GM12878 (cell line): ENCODE measurements around the gene PRUNE2. TPM values are rescaled to one million over a fixed set of nuclear protein-coding genes. Genes with fewer than 3 reads are reported as not detected.

Experiments
- ATAC-seq: fragments of 200-7000 bp; cut with Tn5 transposase; 3 replicates; pipeline ENCODE4 v1.9.1; 2020; ENCODE audit warnings: mild to moderate bottlenecking, moderate library complexity
- BruUV-seq: library from RNA; stranded (reverse); fragments of 400-500 nt; replicated peaks from 2 replicates; lab custom pipeline; 2021; lab: Mats Ljungman, UMichigan
- CTCF ChIA-PET: fragments of 300-600 bp; sonication (Branson Sonifier 250); formaldehyde crosslinking; extraction: SDS; loops from one replicate; lab custom pipeline; 2021; ENCODE audit warnings: inconsistent platforms; lab: Yijun Ruan, JAX
- POLR2A ChIA-PET: fragments of 350-600 bp; formaldehyde crosslinking; extraction: SDS; loops from one replicate; lab custom pipeline; 2021; ENCODE audit warnings: inconsistent platforms; lab: Charles Lee
- RAD21 ChIA-PET: fragments of 300-600 bp; sonication (Branson Sonifier 250); formaldehyde crosslinking; loops from one replicate; lab custom pipeline; 2023; ENCODE audit warnings: antibody characterized with exemption; ENCODE audit not compliant: unreplicated experiment; lab: Charles Lee
- SMC1A ChIA-PET: fragments of 300-600 bp; sonication (Branson Sonifier 250); formaldehyde crosslinking; loops from one replicate; lab custom pipeline; 2023; ENCODE audit not compliant: unreplicated experiment, uncharacterized antibody; lab: Charles Lee
- DNase-seq: peaks from one replicate; pipeline ENCODE4 v3.0.0-alpha.2; 2011; ENCODE audit warnings: low read depth, low spot score
- FAIRE-seq: peaks from 3 replicates; lab custom pipeline; 2011; peaks lifted over from hg19 to GRCh38; lab: Jason Lieb, UNC
- H2AFZ ChIP-seq: 2 replicates; pipeline ENCODE4 v1.6.0; 2011; ENCODE audit warnings: low read depth, low read length, control low read depth; ENCODE audit not compliant: control insufficient read depth
- H3K27ac ChIP-seq: 2 replicates; pipeline ENCODE4 v1.5.1; 2011; ENCODE audit warnings: control low read depth; ENCODE audit not compliant: control insufficient read depth, insufficient read depth
- H3K27me3 ChIP-seq, 2 experiments: replicated peaks in 1 of 2; 2 replicates each; pipeline versions ENCODE4 v1.6.0 to v1.6.1; 2011; ENCODE audit warnings: low read length in 1 of 2; ENCODE audit not compliant: control insufficient read depth in 2 of 2, insufficient read depth in 2 of 2
- H3K36me3 ChIP-seq, 2 experiments: 2 replicates each; pipeline ENCODE4 v1.5.1; 2011; ENCODE audit warnings: low read length in 1 of 2; ENCODE audit not compliant: control insufficient read depth in 2 of 2, insufficient read depth in 2 of 2
- H3K4me1 ChIP-seq: 2 replicates; pipeline ENCODE4 v1.6.1; 2011; ENCODE audit warnings: mild to moderate bottlenecking, low read length, moderate library complexity, mixed read lengths; ENCODE audit not compliant: control insufficient read depth, insufficient read depth
- H3K4me2 ChIP-seq: 2 replicates; pipeline ENCODE4 v1.6.0; 2011; ENCODE audit warnings: control low read depth; ENCODE audit not compliant: control insufficient read depth, insufficient read depth
- H3K4me3 ChIP-seq: fragments of 200-600 bp; sonication (generic); 2 replicates; pipeline ENCODE4 v1.5.1; 2016
- H3K79me2 ChIP-seq: 2 replicates; pipeline ENCODE4 v1.6.0; 2011; ENCODE audit warnings: low read length; ENCODE audit not compliant: control insufficient read depth, insufficient read depth
- H3K9ac ChIP-seq: 2 replicates; pipeline ENCODE4 v1.8.0; 2011; ENCODE audit warnings: low read length, control low read depth, mixed read lengths; ENCODE audit not compliant: control insufficient read depth, insufficient read depth
- H3K9me3 ChIP-seq: replicated peaks from 3 replicates; pipeline ENCODE4 v1.5.1; 2011; ENCODE audit warnings: mild to moderate bottlenecking, low read length; ENCODE audit not compliant: control insufficient read depth, insufficient read depth
- H4K20me1 ChIP-seq: 2 replicates; pipeline ENCODE4 v1.6.0; 2011; ENCODE audit not compliant: control insufficient read depth, insufficient read depth
- CREM ChIP-seq: IDR thresholded peaks from 2 replicates; pipeline ENCODE4 v1.6.1; 2014; ENCODE audit warnings: antibody characterized with exemption, low read depth
- ETV6 ChIP-seq, 2 experiments: fragments of 450-650 bp in 1 of 2; IDR thresholded peaks in 1 of 2; conservative IDR thresholded peaks in 1 of 2; 2 replicates each; pipeline ENCODE4 v1.6.1; 2014; ENCODE audit warnings: antibody characterized with exemption in 1 of 2, borderline replicate concordance in 1 of 2, low read depth in 1 of 2, mild to moderate bottlenecking in 1 of 2, moderate library complexity in 1 of 2
- FOS ChIP-seq: IDR thresholded peaks from 3 replicates; pipeline ENCODE4 v1.6.1; 2011; ENCODE audit warnings: borderline replicate concordance; ENCODE audit not compliant: insufficient read length; ENCODE audit errors: extremely low read depth
- HDAC6 ChIP-seq: fragments of 200-600 bp; sonication (generic); IDR thresholded peaks from one replicate; pipeline ENCODE4 v1.8.0; 2017; ENCODE audit warnings: antibody characterized with exemption; ENCODE audit not compliant: unreplicated experiment
- HSF1 ChIP-seq: fragments of 150-350 bp; IDR thresholded peaks from 2 replicates; pipeline ENCODE4 v1.6.1; 2014; ENCODE audit warnings: mild to moderate bottlenecking, low read depth, low read length
- KAT2A ChIP-seq: conservative IDR thresholded peaks from 2 replicates; pipeline ENCODE4 v1.6.1; 2011; ENCODE audit warnings: low read depth, low read length; ENCODE audit not compliant: control insufficient read depth
- MYC ChIP-seq: IDR thresholded peaks from 2 replicates; pipeline ENCODE4 v1.6.1; 2011; ENCODE audit warnings: mild to moderate bottlenecking, low read length, moderate library complexity, inconsistent platforms; ENCODE audit not compliant: insufficient read depth, insufficient replicate concordance, insufficient read length, severe bottlenecking
- NR2C1 ChIP-seq: fragments of 450-650 bp; IDR thresholded peaks from 2 replicates; pipeline ENCODE4 v1.6.1; 2017; ENCODE audit warnings: antibody characterized with exemption, mild to moderate bottlenecking, moderate library complexity
- NR2F1 ChIP-seq: fragments of 450-650 bp; conservative IDR thresholded peaks from 2 replicates; pipeline ENCODE4 v1.6.1; 2017; ENCODE audit warnings: mild to moderate bottlenecking
- PAX8 ChIP-seq: fragments of 450-650 bp; IDR thresholded peaks from 2 replicates; pipeline ENCODE4 v1.6.1; 2017; ENCODE audit warnings: mild to moderate bottlenecking, moderate library complexity
- RCOR1 ChIP-seq: conservative IDR thresholded peaks from 2 replicates; pipeline ENCODE4 v1.6.1; 2012; ENCODE audit warnings: low read depth, low read length, improper control_type of control experiment
- RFX5 ChIP-seq: IDR thresholded peaks from 2 replicates; pipeline ENCODE4 v1.6.1; 2011; ENCODE audit warnings: low read depth, low read length, improper control_type of control experiment
- STAT1 ChIP-seq: fragments of 450-650 bp; conservative IDR thresholded peaks from 2 replicates; pipeline ENCODE4 v1.6.1; 2014; ENCODE audit warnings: antibody characterized with exemption, mild to moderate bottlenecking
- TBL1XR1 ChIP-seq: IDR thresholded peaks from 2 replicates; pipeline ENCODE4 v1.6.1; 2012; ENCODE audit warnings: low read depth, low read length, improper control_type of control experiment
- YY1 ChIP-seq: IDR thresholded peaks from 2 replicates; pipeline ENCODE4 v1.6.1; 2011; ENCODE audit warnings: low read depth, mild to moderate bottlenecking, low read length
- ZBTB40 ChIP-seq: fragments of 450-650 bp; IDR thresholded peaks from 2 replicates; pipeline ENCODE4 v1.6.1; 2016; ENCODE audit warnings: mild to moderate bottlenecking, moderate library complexity, borderline replicate concordance
- ZNF217 ChIP-seq: fragments of 450-650 bp; IDR thresholded peaks from 2 replicates; pipeline ENCODE4 v1.6.1; 2017; ENCODE audit warnings: antibody characterized with exemption, mild to moderate bottlenecking
- WGBS: methylation state at CpG from one replicate; pipeline ENCODE4 v1.1.6; 2016; ENCODE audit warnings: low lambda C conversion rate; ENCODE audit not compliant: insufficient replicate concordance, insufficient coverage; ENCODE audit errors: missing lambda C conversion rate; 5-methylcytosine and 5-hydroxymethylcytosine counted together
- in situ Hi-C: fragments of 300-500 bp; cut with MboI; formaldehyde crosslinking; loops from 9 replicates; pipeline ENCODE4 v1.14.3; 2018; ENCODE audit warnings: mixed read lengths
- intact Hi-C: fragments of 100-400 bp; cut with micrococcal nuclease; formaldehyde crosslinking; loops from one replicate; pipeline ENCODE4 v1.14.2; 2022; ENCODE audit not compliant: unreplicated experiment
- polyA plus RNA-seq, 11 experiments: library from polyadenylated mRNA; depleted of rRNA in 4 of 11; unstranded in 6 of 11; stranded (reverse) in 5 of 11; fragments of >200 nt; fragmentation: Nextera tagmentation in 4 of 11; fragmentation: Illumina TruSeq in 1 of 11; extraction: Ambion mirVana in 4 of 11; extraction: Trizol in 1 of 11; gene quantifications; 1 replicate in 1 of 11; 2 replicates in 10 of 11; pipeline versions ENCODE4 v1.2.1 to v1.2.3, GENCODE V29; 2011 to 2016; ENCODE audit warnings: inconsistent platforms in 2 of 11, missing spikeins in 2 of 11, low read depth in 1 of 11
- total RNA-seq, 4 experiments: library from RNA; depleted of rRNA in 3 of 4; stranded (reverse); fragments of >200 nt in 3 of 4; fragmentation: Illumina TruSeq in 1 of 4; extraction: Trizol in 1 of 4; gene quantifications; 2 replicates each; pipeline versions ENCODE4 v1.2.1 to v1.2.3, GENCODE V29; 2013 to 2021

The PRUNE2 gene
- total and polyA plus RNA-seq, 10 of the 15 experiments (the other 5 are each of a cell fraction or from before 2014, with no cell fraction given): 0.07 to 0.63 (median 0.25) TPM

GRCh38 chr9:76845254-76845653, 60.7 kb downstream of the PRUNE2 start:
- no peak for ATAC-seq
- Histone ChIP-seq H3K27me3 (peaks cover 0 to 4% of the 10 kb centered on the region in 2 experiments; a peak in 2 of 4 replicates), H2AFZ (no peak overlapping the region), H3K4me2 (no peak overlapping the region), H3K27ac (no peak overlapping the region), H3K36me3 (no peaks in the 10 kb centered on the region), H3K4me3 (no peak overlapping the region), H3K79me2 (no peaks in the 10 kb centered on the region), H3K9me3 (no peaks in the 10 kb centered on the region; the same call in 2 of the 3 replicates), H3K4me1 (no peaks in the 10 kb centered on the region), H4K20me1 (no peaks in the 10 kb centered on the region), H3K9ac (no peak overlapping the region)
- TF ChIP-seq RFX5 (no peak), YY1 (no peak), ZBTB40 (no peak), NR2C1 (no peak), ETV6 (conservative IDR thresholded peaks at IDR 0.05 in 1 of 2, IDR thresholded peaks at IDR 0.05 in 1 of 2; ENCODE audit: borderline replicate concordance in 1 of 2, low read depth in 1 of 2) (no peak), STAT1 (no peak), MYC (no peak), TBL1XR1 (no peak), NR2F1 (no peak), HSF1 (no peak), RCOR1 (no peak), KAT2A (no peak), CREM (no peak), HDAC6 (no peak), PAX8 (no peak), ZNF217 (no peak), FOS (no peak)
- BruUV-seq: no TSS peak
- ChIA-PET RAD21 (no interaction called here), CTCF (no interaction called here), POLR2A (no interaction called here), SMC1A (no interaction called here)
- FAIRE-seq: no peak
- intact Hi-C loops (no loop called here), in situ Hi-C loops (no loop called here)
- DNase-seq: no peak
- 84% methylated on average over 4 of the region's 4 CpGs for WGBS
